ENCODE measurements around the gene EDA. TPM values are rescaled to one million over a fixed set of nuclear protein-coding genes. Genes with fewer than 3 reads are reported as not detected.

EDA gene
- total and polyA plus RNA-seq, 9 donors: 4.5 to 9.3 (median 8.4) TPM

DNA sequence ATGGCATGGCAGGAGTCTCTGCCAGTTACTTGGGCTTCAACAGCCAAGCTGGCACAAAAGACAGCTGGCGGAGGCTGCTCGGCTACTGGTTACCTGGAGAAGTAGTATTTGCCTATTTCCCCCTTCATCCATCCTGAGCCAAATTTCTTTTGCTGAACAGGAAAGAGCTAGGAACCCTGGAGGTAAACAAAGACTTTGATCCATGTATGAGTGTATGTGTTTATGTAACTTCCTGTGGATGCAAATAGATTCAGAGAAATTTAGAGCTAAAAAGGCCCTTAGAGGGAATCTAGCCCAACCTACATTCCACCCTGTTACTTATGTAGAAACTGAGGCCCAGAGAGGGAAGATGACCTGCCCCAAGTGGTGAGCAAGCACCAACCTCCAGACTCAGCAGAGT is 422.6 kb downstream of the EDA start:
- intact Hi-C loops (cut with DNase I): no loop called here
- WGBS, 3 donors: 86 to 92% (median 90%) methylated on average over 2 of the region's 2 CpGs
- H3K9me3 ChIP-seq: no peaks in the 10 kb centered on the region
- no peak for DNase-seq
- no peaks in the 10 kb centered on the region for H3K27me3 ChIP-seq
- H3K4me1 ChIP-seq (ENCODE audit: insufficient read depth): no peaks in the 10 kb centered on the region
- no peak overlapping the region for H3K4me3 ChIP-seq
- H3K36me3 ChIP-seq: no peaks in the 10 kb centered on the region
- no peak for TF ChIP-seq POLR2A (IDR thresholded peaks at IDR 0.05)
- TF ChIP-seq, protein P1, sequence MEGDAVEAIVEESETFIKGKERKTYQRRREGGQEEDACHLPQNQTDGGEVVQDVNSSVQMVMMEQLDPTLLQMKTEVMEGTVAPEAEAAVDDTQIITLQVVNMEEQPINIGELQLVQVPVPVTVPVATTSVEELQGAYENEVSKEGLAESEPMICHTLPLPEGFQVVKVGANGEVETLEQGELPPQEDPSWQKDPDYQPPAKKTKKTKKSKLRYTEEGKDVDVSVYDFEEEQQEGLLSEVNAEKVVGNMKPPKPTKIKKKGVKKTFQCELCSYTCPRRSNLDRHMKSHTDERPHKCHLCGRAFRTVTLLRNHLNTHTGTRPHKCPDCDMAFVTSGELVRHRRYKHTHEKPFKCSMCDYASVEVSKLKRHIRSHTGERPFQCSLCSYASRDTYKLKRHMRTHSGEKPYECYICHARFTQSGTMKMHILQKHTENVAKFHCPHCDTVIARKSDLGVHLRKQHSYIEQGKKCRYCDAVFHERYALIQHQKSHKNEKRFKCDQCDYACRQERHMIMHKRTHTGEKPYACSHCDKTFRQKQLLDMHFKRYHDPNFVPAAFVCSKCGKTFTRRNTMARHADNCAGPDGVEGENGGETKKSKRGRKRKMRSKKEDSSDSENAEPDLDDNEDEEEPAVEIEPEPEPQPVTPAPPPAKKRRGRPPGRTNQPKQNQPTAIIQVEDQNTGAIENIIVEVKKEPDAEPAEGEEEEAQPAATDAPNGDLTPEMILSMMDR (IDR thresholded peaks at IDR 0.05): no peak
- TF ChIP-seq EP300 (IDR thresholded peaks at IDR 0.05): no peak
- no peak overlapping the region for H3K27ac ChIP-seq

DNA sequence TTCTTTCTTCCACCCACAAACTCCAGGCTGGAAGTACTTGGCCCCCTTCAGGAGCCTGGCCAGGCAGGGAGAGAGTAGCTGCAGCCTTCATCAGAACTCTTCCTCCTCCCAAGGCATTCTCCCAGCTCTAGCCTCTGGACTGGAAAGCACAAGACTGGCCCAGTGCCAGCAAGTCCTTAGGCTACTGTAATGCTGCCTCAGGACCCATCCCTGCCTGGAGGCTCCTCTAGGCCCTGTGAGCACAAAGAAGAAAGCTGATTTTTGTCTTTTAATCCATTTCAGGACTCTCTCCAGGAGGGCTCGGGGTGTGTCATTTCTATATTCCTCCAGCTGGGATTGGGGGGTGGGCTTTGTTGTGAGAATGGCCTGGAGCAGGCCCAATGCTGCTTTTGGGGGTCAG is 423.0 kb downstream of the EDA start:
- no peaks in the 10 kb centered on the region for H3K36me3 ChIP-seq
- no peak for DNase-seq
- no peak overlapping the region for H3K4me3 ChIP-seq
- no peak overlapping the region for H3K27ac ChIP-seq
- H3K4me1 ChIP-seq (ENCODE audit: insufficient read depth): no peaks in the 10 kb centered on the region
- WGBS, 3 donors: 69 to 71% (median 71%) methylated on average over 1 of the region's 1 CpG
- intact Hi-C loops (cut with DNase I): no loop called here
- H3K27me3 ChIP-seq: no peaks in the 10 kb centered on the region
- TF ChIP-seq POLR2A (IDR thresholded peaks at IDR 0.05) (no peak), EP300 (IDR thresholded peaks at IDR 0.05) (no peak)
- TF ChIP-seq, protein P1 (IDR thresholded peaks at IDR 0.05): no peak
- H3K9me3 ChIP-seq: no peaks in the 10 kb centered on the region

DNA sequence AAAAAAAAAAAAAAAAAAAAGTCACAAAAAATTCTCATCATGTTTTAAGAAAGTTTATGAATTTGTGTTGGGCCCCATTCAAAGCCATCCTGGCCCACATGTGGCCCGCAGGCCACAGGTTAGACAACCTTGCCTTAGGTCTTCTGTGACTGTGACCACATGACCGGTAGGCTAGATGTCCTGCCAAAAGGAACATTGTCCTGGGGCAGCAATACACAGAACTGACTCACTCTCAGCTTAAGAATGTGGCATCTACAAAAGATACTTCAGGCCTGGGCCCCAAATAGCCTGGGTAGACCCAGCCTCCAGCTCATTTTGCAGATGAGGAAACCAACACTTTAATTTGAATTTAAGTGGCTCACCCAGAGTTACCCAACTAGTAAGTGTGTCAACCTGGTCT is 423.8 kb downstream of the EDA start:
- Histone ChIP-seq H3K4me3 (no peak overlapping the region), H3K4me1 (ENCODE audit: insufficient read depth) (no peaks in the 10 kb centered on the region), H3K27ac (no peak overlapping the region), H3K9me3 (no peaks in the 10 kb centered on the region), H3K27me3 (no peaks in the 10 kb centered on the region), H3K36me3 (no peaks in the 10 kb centered on the region)
- intact Hi-C loops (cut with DNase I): no loop called here
- no peak for DNase-seq
- TF ChIP-seq POLR2A (IDR thresholded peaks at IDR 0.05): no peak
- TF ChIP-seq, protein P1 (IDR thresholded peaks at IDR 0.05): no peak
- TF ChIP-seq EP300 (IDR thresholded peaks at IDR 0.05): no peak
- 78 to 83% (median 81%) methylated on average over 2 of the region's 2 CpGs for WGBS, 3 donors

DNA sequence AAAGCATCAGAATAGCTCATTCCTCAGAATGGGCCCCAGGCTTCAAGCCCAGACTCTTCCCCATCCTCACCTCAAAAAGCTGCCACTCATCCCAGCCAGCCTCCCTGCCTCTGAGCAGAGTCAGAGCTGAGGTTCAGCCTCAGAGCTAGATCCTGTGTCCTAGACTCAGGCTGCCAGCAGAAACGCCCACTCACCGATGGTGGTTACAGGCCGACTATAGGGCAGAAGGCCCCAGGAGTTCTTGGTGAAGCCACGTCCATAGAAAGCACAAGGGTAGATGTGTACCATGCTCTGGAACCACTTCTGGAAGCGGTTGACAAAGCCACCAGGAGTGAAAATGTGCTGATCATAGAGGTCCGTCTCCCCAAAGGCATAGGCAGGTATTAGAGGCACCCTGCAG is 426.1 kb downstream of the EDA start:
- intact Hi-C loops (cut with DNase I): no loop called here
- H3K4me3 ChIP-seq: no peak overlapping the region
- TF ChIP-seq POLR2A (IDR thresholded peaks at IDR 0.05): no peak
- no peaks in the 10 kb centered on the region for H3K9me3 ChIP-seq
- H3K27ac ChIP-seq: no peak overlapping the region
- no peak for DNase-seq
- no peaks in the 10 kb centered on the region for H3K4me1 ChIP-seq (ENCODE audit: insufficient read depth)
- WGBS, 3 donors: 69 to 90% (median 74%) methylated on average over 6 of the region's 6 CpGs
- no peaks in the 10 kb centered on the region for H3K36me3 ChIP-seq
- H3K27me3 ChIP-seq: no peaks in the 10 kb centered on the region

DNA sequence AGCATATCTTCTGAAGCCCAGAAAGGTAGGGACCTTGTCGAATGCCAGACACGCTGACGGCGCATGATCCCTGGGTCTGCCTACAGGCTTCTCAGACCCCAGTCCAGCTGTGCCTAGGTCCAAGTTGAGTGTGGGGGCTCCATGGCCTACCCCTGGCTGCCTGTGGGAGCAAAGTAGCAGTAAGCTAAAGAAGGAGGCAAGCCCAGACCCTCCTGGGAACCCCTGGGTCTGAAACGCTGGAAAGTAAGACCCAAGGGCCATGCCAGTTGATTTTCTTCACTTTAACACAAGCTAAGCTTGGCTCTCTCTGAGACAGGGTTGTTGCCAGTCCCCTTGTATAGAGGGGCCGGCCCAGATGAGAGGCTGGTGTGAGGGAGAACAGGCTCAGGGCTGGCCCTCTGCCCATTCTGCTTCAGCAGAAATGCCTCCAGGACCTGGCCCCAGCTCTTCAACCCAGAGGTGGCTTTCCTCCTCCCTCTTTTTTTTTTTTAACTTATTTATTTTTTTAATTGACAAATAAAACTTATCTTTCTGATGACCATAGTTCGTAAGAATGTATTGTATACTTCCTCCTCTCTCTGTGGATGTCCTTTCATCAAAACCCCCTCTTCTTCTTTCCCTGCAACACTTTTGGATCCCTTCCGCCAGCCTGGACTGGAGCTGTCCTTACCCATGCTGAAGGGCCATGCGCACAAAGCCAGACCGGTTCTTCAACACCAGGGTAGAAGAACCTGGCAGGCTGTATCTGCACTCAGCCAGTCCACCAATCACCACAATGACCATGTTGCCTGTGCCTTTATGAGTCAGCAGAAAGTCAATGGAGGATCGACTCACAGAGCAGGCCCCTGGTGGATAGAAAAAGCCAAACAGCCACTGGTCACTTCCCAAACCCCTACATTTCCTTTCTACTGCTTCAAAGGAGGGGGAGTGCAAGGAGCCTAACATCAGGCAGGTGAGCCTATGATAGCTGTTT is 426.8 kb downstream of the EDA start:
- DNase-seq: no peak
- Histone ChIP-seq H3K36me3 (no peaks in the 10 kb centered on the region), H3K27me3 (no peaks in the 10 kb centered on the region), H3K9me3 (no peaks in the 10 kb centered on the region), H3K27ac (no peak overlapping the region), H3K4me1 (ENCODE audit: insufficient read depth) (no peaks in the 10 kb centered on the region), H3K4me3 (no peak overlapping the region)
- TF ChIP-seq, protein P1 (IDR thresholded peaks at IDR 0.05): no peak
- no peak for TF ChIP-seq EP300 (IDR thresholded peaks at IDR 0.05)
- WGBS, 3 donors: 78 to 83% (median 78%) methylated on average over 11 of the region's 11 CpGs
- intact Hi-C loops (cut with DNase I): no loop called here
